Keratinocyte (primary cell): Measurements from ENCODE around the gene HDGFL2. TPM values are rescaled to one million over a fixed set of nuclear protein-coding genes. Genes with fewer than 3 reads are reported as not detected.

Experiments
- DNase-seq: peaks from one replicate; pipeline ENCODE4 v3.0.0-alpha.2; 2011; ENCODE audit warnings: low read depth, missing footprints, low spot score
- FAIRE-seq: peaks from 2 replicates; lab custom pipeline; 2011; peaks lifted over from hg19 to GRCh38; lab: Jason Lieb, UNC
- H2AFZ ChIP-seq: 2 replicates; pipeline ENCODE4 v1.6.0; 2012; ENCODE audit warnings: low read length, control low read depth, inconsistent platforms; ENCODE audit not compliant: control insufficient read depth
- H3K27ac ChIP-seq: 2 replicates; pipeline ENCODE4 v1.5.1; 2011; ENCODE audit warnings: low read length; ENCODE audit not compliant: control insufficient read depth, insufficient read depth
- H3K27me3 ChIP-seq: 3 replicates; pipeline ENCODE4 v1.6.0; 2011; ENCODE audit warnings: low read length; ENCODE audit not compliant: control insufficient read depth, insufficient read depth; ENCODE audit errors: extremely low read depth
- H3K36me3 ChIP-seq, 2 experiments: 2 replicates in 1 of 2; 3 replicates in 1 of 2; pipeline ENCODE4 v1.5.1; 2011; ENCODE audit warnings: low read length in 2 of 2, mild to moderate bottlenecking in 1 of 2; ENCODE audit not compliant: control insufficient read depth in 2 of 2, insufficient read depth in 2 of 2; ENCODE audit errors: extremely low read depth in 1 of 2
- H3K4me1 ChIP-seq: 3 replicates; pipeline ENCODE4 v1.5.1; 2011; ENCODE audit warnings: low read length; ENCODE audit not compliant: control insufficient read depth, insufficient read depth; ENCODE audit errors: extremely low read depth
- H3K4me2 ChIP-seq: 3 replicates; pipeline ENCODE4 v1.6.0; 2011; ENCODE audit warnings: low read depth, low read length; ENCODE audit not compliant: control insufficient read depth, insufficient read depth; ENCODE audit errors: extremely low read depth
- H3K4me3 ChIP-seq, 3 experiments: fragments of 200-600 bp in 1 of 3; sonication (generic) in 1 of 3; 2 replicates in 2 of 3; 3 replicates in 1 of 3; pipeline ENCODE4 v1.5.1; 2011 to 2016; ENCODE audit warnings: low read length in 3 of 3, mild to moderate bottlenecking in 3 of 3, control low read depth in 2 of 3, inconsistent platforms in 1 of 3, low read depth in 1 of 3, mixed read lengths in 1 of 3, mixed run types in 1 of 3, moderate library complexity in 1 of 3; ENCODE audit not compliant: control insufficient read depth in 2 of 3, insufficient read depth in 2 of 3; ENCODE audit errors: extremely low read depth in 1 of 3
- H3K79me2 ChIP-seq: 2 replicates; pipeline ENCODE4 v1.6.0; 2012; ENCODE audit warnings: low read length; ENCODE audit not compliant: control insufficient read depth, insufficient read depth
- H3K9ac ChIP-seq: 3 replicates; pipeline ENCODE4 v1.6.0; 2011; ENCODE audit warnings: low read length; ENCODE audit not compliant: control insufficient read depth, insufficient read depth; ENCODE audit errors: extremely low read depth
- H3K9me1 ChIP-seq: 3 replicates; pipeline ENCODE4 v1.6.0; 2011; ENCODE audit warnings: low read length; ENCODE audit not compliant: control insufficient read depth, insufficient read depth; ENCODE audit errors: extremely low read depth
- H3K9me3 ChIP-seq: 2 replicates; pipeline ENCODE4 v1.5.1; 2012; ENCODE audit warnings: low read depth, low read length; ENCODE audit not compliant: control insufficient read depth
- H4K20me1 ChIP-seq: 3 replicates; pipeline ENCODE4 v1.6.0; 2011; ENCODE audit warnings: low read length; ENCODE audit not compliant: control insufficient read depth, insufficient read depth; ENCODE audit errors: extremely low read depth
- CTCF ChIP-seq, 3 experiments: IDR thresholded peaks in 1 of 3; conservative IDR thresholded peaks in 1 of 3; optimal IDR thresholded peaks in 1 of 3; 2 replicates in 2 of 3; 3 replicates in 1 of 3; pipeline versions ENCODE3 to v1.5.1; 2011; ENCODE audit warnings: low read length in 3 of 3, mild to moderate bottlenecking in 3 of 3, moderate library complexity in 2 of 3, control low read depth in 1 of 3, inconsistent platforms in 1 of 3; ENCODE audit not compliant: insufficient read depth in 2 of 3; ENCODE audit errors: extremely low read depth in 1 of 3
- EZH2 ChIP-seq: IDR thresholded peaks from one replicate; pipeline ENCODE4 v1.6.1; 2012; ENCODE audit warnings: inconsistent platforms, mild to moderate bottlenecking, low read length, moderate library complexity
- dilution Hi-C: fragments of 300-500 bp; cut with MboI; formaldehyde crosslinking; loops from one replicate; pipeline ENCODE4 v1.7.0; 2020; ENCODE audit warnings: low sequenced_read_pairs; ENCODE audit not compliant: extremely low pct_ligation_motif_present
- polyA plus RNA-seq, 5 experiments: library from polyadenylated mRNA; depleted of rRNA in 3 of 5; stranded (reverse) in 3 of 5; stranded (forward) in 1 of 5; unstranded in 1 of 5; fragments of >200 nt; gene quantifications; 1 replicate in 1 of 5; 2 replicates in 3 of 5; 3 replicates in 1 of 5; pipeline versions ENCODE4 v1.2.1 to v1.2.3, GENCODE V29; 2011 to 2012; ENCODE audit warnings: missing spikeins in 2 of 5, low read depth in 1 of 5, low replicate concordance in 1 of 5

The HDGFL2 gene
- polyA plus RNA-seq, 1 donor (not counting 4 experiments of a cell fraction or from before 2014, with no cell fraction given), result 19.5 TPM

GRCh38 chr19:4477034-4477801 lies 5.1 kb downstream of the HDGFL2 start:
- TF ChIP-seq EZH2 (no peak), CTCF (optimal IDR thresholded peaks at IDR 0.05 in 1 of 3, IDR thresholded peaks at IDR 0.05 in 1 of 3, conservative IDR thresholded peaks at IDR 0.05 in 1 of 3; ENCODE audit: extremely low read depth in 1 of 3, insufficient read depth in 2 of 3, low read length in 3 of 3) (no peak)
- H3K36me3 ChIP-seq, result peaks cover 6 to 19% of the 10 kb centered on the region in 2 experiments
- DNase-seq, result no peak

GRCh38 chr19:4482721-4483364 lies 10.7 kb downstream of the HDGFL2 start:
- Histone ChIP-seq H3K9ac (no peak overlapping the region), H3K79me2 (no peaks in the 10 kb centered on the region), H2AFZ (no peak overlapping the region), H3K27me3 (no peaks in the 10 kb centered on the region), H3K4me2 (no peak overlapping the region), H3K36me3 (peaks cover 9 to 10% of the 10 kb centered on the region in 2 experiments), H3K9me3 (no peaks in the 10 kb centered on the region), H4K20me1 (no peaks in the 10 kb centered on the region), H3K9me1 (no peaks in the 10 kb centered on the region), H3K4me3 (no peak overlapping the region), H3K27ac (no peak overlapping the region), H3K4me1 (no peaks in the 10 kb centered on the region)
- DNase-seq (no peak), FAIRE-seq (no peak)
- dilution Hi-C loops, result no loop called here
- TF ChIP-seq CTCF (optimal IDR thresholded peaks at IDR 0.05 in 1 of 3, IDR thresholded peaks at IDR 0.05 in 1 of 3, conservative IDR thresholded peaks at IDR 0.05 in 1 of 3; ENCODE audit: extremely low read depth in 1 of 3, insufficient read depth in 2 of 3, low read length in 3 of 3) (no peak), EZH2 (no peak)

More at GRCh38 chr19:4477034-4477801, 5.1 kb downstream of the HDGFL2 start:
- Histone ChIP-seq H3K9me1 (no peaks in the 10 kb centered on the region), H3K79me2 (peaks cover 27% of the 10 kb centered on the region), H3K9me3 (no peaks in the 10 kb centered on the region), H3K27me3 (no peaks in the 10 kb centered on the region), H4K20me1 (no peaks in the 10 kb centered on the region), H3K4me3 (no peak overlapping the region), H2AFZ (no peak overlapping the region), H3K27ac (no peak overlapping the region), H3K9ac (no peak overlapping the region), H3K4me2 (no peak overlapping the region), H3K4me1 (peaks cover 8% of the 10 kb centered on the region)
- no peak for FAIRE-seq
- dilution Hi-C loops, result no loop called here
